IMR-90 (cell line): ENCODE data around the gene TMEM45A.

Source experiments
- FOS ChIP-seq: fragments of 150-350 bp; IDR thresholded peaks from 2 replicates; pipeline ENCODE4 v1.6.1; 2016; ENCODE audit warnings: low read depth, low read length
- MAZ ChIP-seq: IDR thresholded peaks from 2 replicates; pipeline ENCODE4 v1.6.1; 2012; ENCODE audit warnings: low read depth, mild to moderate bottlenecking, low read length, improper control_type of control experiment, moderate library complexity, borderline replicate concordance
- POLR2A ChIP-seq: IDR thresholded peaks from 2 replicates; pipeline ENCODE4 v1.6.1; 2012; ENCODE audit warnings: mild to moderate bottlenecking, low read depth, low read length
- RAD21 ChIP-seq: IDR thresholded peaks from 2 replicates; pipeline ENCODE4 v1.6.1; 2012; ENCODE audit warnings: low read length, improper control_type of control experiment
- RCOR1 ChIP-seq: IDR thresholded peaks from 2 replicates; pipeline ENCODE4 v1.6.1; 2012; ENCODE audit warnings: mild to moderate bottlenecking, low read length, improper control_type of control experiment; ENCODE audit not compliant: insufficient replicate concordance
- RFX5 ChIP-seq: IDR thresholded peaks from 2 replicates; pipeline ENCODE4 v1.8.0; 2012; ENCODE audit warnings: low read depth, mild to moderate bottlenecking, low read length, moderate library complexity
- SMC3 ChIP-seq: fragments of 150-350 bp; IDR thresholded peaks from 2 replicates; pipeline ENCODE4 v1.6.1; 2016; ENCODE audit warnings: low read depth, mild to moderate bottlenecking, antibody characterized with exemption, low read length, moderate library complexity
- TF ChIP-seq, protein P1 (sequence below): conservative IDR thresholded peaks from 2 replicates; pipeline ENCODE4 v1.5.1; 2012; ENCODE audit warnings: mild to moderate bottlenecking, low read depth, low read length, improper control_type of control experiment

GRCh38 chr3:100463002-100463401 is 29.4 kb upstream of the TMEM45A start:
- TF ChIP-seq, protein P1, sequence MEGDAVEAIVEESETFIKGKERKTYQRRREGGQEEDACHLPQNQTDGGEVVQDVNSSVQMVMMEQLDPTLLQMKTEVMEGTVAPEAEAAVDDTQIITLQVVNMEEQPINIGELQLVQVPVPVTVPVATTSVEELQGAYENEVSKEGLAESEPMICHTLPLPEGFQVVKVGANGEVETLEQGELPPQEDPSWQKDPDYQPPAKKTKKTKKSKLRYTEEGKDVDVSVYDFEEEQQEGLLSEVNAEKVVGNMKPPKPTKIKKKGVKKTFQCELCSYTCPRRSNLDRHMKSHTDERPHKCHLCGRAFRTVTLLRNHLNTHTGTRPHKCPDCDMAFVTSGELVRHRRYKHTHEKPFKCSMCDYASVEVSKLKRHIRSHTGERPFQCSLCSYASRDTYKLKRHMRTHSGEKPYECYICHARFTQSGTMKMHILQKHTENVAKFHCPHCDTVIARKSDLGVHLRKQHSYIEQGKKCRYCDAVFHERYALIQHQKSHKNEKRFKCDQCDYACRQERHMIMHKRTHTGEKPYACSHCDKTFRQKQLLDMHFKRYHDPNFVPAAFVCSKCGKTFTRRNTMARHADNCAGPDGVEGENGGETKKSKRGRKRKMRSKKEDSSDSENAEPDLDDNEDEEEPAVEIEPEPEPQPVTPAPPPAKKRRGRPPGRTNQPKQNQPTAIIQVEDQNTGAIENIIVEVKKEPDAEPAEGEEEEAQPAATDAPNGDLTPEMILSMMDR = peak; percentile 92
- TF ChIP-seq RAD21 = peak; percentile 98
- TF ChIP-seq POLR2A = 0 out of 2 replicates have a peak, but pooled peaks have one; percentile 27
- no peak for TF ChIP-seq RCOR1
- peak; percentile 90 for TF ChIP-seq SMC3
- no peak for TF ChIP-seq FOS
- no peak for TF ChIP-seq MAZ
- TF ChIP-seq RFX5 = no peak
